GM19468 (cell line): ENCODE data around the gene MYH14.
A peak's percentile ranks its signal among the peaks of the same experiment; 100 is the strongest.
"Not testable (repeated sequence)": the region's sequence is repeated elsewhere in the genome, so short reads cannot be mapped to it uniquely, and the experiment has no call there.

Experiments
- ATAC-seq: cut with Tn5 transposase; IDR thresholded peaks from one replicate; pipeline ENCODE4 v1.9.1; 2021; ENCODE audit warnings: mild to moderate bottlenecking, moderate library complexity, moderate number of reproducible peaks; ENCODE audit not compliant: unreplicated experiment; ENCODE audit errors: extremely low read depth

MYH14 gene

DNA sequence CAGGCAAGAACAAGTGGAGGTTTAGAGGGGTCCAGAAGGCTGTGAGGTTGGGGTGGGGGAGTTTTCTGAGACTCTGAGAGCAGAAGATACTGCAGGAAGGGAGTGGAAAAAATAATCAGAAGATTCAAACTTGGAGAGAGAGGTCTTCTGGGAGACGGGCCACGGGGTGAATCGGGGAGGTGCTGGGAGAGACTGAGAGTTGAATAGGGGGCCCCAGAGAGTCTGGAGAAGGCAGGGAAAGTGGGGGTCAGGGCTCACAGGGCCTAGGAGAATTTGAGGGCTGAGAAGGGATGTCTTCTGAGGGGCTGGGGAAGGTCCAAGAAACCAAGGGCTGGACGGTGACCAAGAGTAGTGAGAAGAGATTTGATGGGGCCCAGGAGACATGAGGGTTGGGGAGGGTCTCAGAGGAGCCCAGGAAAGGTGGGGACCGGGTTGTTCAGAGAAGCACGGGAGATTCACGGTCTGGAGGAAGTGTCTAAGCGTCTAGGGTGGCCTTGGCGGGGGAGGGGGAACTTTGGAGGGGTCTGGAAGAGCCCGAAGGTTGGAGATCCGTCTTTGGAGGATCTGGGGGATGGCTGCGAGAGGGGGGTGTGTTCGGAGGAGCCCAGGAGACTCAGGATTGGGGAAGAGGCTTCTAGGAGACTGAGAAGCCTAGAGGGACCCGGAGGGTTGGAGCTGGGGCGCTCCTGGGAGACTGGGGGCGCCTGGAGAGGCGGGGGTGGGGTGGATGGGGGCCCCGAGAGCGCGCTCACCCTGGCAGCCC lies 124.2 kb downstream of the MYH14 start:
- no peak for ATAC-seq

DNA sequence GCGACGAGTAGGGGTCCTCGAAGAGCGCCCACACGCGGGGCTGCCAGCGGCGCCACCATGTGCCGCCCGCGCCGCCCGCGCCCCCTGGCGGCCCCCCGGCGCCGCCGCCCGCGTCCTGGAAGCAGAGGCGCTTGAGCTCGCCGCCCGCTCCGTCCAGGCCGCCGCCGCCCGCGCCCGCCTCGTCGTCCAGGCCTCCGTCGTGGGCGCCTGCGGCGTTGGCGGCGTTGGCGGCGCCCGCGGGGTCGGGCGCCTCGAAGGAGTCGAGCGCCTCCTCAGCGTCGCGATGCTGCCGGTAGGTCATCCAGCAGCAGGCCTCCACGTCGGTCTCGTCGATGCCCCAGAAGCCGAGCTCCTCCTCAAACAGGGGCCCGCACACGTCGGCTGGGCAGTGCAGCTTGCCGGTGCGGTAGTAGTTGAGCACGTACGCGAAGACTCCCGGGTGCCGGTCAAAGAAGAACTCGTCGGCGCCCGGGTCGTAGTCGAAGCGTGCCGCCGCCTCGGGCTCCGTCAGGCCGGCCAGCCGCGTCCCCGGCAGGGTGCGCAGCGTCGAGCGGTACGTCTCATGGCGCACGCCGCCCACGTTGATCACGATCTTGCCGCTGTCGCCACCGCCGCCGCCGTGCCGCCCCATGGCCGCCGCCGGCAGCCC lies 124.9 kb downstream of the MYH14 start:
- ATAC-seq: no peak

DNA sequence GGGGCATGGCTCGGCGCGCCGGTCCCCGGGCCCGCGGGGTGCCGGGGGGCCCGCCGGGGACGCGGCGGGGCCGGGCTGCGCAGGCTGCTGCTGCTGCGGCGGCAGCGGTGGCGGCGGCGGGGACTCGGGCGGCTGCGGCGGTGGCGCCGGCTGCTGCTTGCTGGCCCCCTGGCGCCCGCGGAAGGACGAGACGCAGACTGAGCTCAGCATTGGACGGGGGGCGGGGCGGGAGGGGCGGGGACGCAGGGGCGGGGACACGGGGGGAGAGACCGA lies 125.4 kb downstream of the MYH14 start:
- ATAC-seq: no peak

DNA sequence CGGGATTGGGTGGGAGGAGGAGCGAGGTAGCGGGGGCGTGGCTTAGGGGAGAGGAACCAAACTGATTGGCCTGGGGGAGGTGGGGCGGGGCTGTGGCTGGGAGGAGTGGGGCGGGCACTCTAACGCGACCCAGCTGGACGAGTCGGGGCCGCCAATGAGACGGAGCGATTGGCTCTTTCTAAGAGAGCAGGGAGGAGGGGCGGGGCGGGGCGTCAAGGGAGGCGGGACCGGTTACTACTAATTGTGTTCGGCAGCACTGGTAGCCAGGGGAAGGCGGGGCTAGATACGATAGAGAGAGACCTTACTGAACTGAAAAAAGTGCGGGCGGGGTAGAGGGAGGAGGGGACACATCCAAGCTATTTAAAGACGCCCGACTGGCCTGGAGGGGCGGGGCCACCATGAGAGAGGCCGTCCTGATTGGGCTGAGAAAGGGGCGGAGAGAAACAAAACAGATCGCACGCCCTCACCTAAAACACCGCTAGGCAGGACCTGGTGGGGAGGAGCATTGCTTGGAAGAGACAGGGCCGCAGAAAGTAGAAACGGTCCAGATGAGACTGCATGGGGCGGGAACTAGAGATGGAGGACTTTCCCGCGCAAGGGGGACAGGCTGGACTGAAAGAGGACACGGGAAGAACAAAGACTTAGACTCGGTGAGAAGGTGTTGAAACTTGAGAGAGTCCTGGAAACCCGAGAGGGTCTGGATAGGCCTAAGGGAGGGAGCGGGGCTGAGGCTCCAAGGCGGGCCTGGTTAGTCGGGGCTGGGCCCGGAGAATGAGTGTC lies 125.9 kb downstream of the MYH14 start, which contains the start of gene KCNC3:
Gene KCNC3 (minus strand): TSS at position 232 of the 780 bp plus-strand sequence. CDS start 295 bp downstream, outside the sequence.
- no peak for ATAC-seq

GRCh38 chr19:50329926-50330294 lies 126.5 kb downstream of the MYH14 start:
- ATAC-seq: not testable (repeated sequence)

DNA sequence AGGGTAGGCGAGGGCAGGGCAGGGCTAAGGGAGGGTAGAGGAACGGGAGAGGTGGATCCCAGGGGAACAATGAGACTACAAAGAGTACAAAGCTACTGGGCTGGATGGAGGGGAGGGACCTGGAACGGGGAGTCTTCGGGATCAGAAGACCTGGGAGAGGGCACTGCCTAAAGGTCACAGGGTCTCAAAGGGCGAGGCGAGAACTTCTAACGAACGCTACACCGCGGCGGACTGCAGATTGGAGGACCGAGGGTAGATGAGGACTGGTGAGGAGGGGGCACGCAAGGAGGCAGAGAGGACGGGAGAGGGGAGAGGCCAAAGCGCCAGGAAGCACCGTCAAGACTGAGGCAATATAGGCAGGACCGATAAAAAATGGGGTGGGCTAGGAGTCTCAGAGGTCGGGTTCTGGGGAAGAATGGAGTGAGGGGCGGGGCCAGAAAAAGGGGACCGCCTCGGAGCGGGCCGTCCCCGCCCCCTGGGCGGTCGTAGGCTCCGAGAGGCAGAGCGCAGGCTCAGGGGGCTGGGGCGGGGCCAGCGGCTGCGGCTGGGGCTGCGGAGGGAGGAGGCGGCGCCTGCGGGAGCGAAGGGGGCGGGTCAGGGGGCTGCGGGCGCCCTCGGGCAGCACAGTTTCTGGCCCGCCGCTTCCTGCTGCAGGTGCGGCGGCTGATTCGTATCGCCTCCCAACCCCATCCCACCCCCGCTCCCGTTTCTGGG lies 127.1 kb downstream of the MYH14 start:
- no peak for ATAC-seq

DNA sequence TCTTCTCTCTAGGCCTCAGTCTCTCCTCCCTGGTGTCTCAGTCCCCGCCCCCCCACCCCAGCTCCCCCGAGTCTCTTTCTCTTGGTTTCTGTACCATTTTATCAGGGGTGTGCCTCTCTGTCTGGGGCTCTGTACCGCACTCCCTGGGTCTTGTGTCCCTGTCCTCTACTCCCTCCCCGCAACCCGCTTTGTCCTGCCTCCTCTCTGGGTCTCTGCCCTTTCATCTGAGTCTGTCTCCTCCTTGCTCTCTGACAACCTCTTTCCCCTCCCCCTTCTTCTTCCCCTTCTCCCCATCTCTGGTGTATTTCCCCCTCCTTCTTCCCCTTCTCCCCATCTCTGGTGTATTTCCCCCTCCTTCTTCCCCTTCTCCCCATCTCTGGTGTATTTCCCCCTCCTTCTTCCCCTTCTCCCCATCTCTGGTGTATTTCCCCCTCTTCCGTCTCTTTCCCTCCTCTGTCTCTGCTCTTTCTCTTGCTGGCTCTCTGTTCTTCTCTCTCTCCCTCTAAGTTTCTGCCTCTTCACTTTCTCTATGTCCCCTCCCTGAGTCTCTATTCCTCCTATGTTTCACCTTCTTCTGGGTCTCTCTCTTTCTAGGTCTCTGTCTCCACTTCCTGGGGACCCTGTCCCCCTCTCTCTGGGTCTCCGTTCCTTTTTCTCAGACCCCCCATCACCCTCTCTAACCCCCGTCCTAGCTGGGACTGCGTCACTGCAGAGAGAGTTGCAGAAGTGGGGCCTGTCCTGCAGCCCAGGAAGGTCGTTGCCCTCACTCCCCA lies 128.0 kb downstream of the MYH14 start:
- ATAC-seq: no peak

- no peak for ATAC-seq
Observed at GRCh38 chr19:50331994-50332243, 128.5 kb downstream of the MYH14 start.

GRCh38 chr19:50332244-50333038 lies 129.0 kb downstream of the MYH14 start:
- no peak for ATAC-seq

- no peak for ATAC-seq
Observed at GRCh38 chr19:50333235-50333736, 129.9 kb downstream of the MYH14 start.

- ATAC-seq: no peak
Observed at GRCh38 chr19:50333737-50334617, 130.6 kb downstream of the MYH14 start.

- ATAC-seq: no peak
Observed at GRCh38 chr19:50334741-50335421, 131.5 kb downstream of the MYH14 start.

- not testable (repeated sequence) for ATAC-seq
Observed at GRCh38 chr19:50337031-50337430, 133.6 kb downstream of the MYH14 start.

GRCh38 chr19:50340331-50340730 lies 136.9 kb downstream of the MYH14 start:
- no peak for ATAC-seq

- peak; percentile 35 for ATAC-seq
Observed at GRCh38 chr19:50341091-50341564, 137.7 kb downstream of the MYH14 start.

GRCh38 chr19:50344661-50345318 lies 141.4 kb downstream of the MYH14 start:
- no peak for ATAC-seq

- ATAC-seq: not testable (repeated sequence)
Observed at GRCh38 chr19:50347089-50347581, 143.7 kb downstream of the MYH14 start.
